PFSK-1 (cell line): ENCODE measurements around the gene ADD3.

ENCODE experiments used
- FOXP2 ChIP-seq: optimal IDR thresholded peaks from 2 replicates; pipeline ENCODE3; 2011; ENCODE audit warnings: borderline replicate concordance, control low read depth, inconsistent platforms; ENCODE audit not compliant: insufficient read depth; ENCODE audit errors: extremely low read length, extremely low read depth
- POLR2AphosphoS5 ChIP-seq: IDR thresholded peaks from 2 replicates; pipeline ENCODE4 v1.6.1; 2012; ENCODE audit warnings: low read depth, mild to moderate bottlenecking, control low read depth, low read length, moderate library complexity
- SIN3A ChIP-seq: IDR thresholded peaks from 2 replicates; pipeline ENCODE4 v1.6.1; 2012; ENCODE audit warnings: mild to moderate bottlenecking, low read length, moderate library complexity, borderline replicate concordance; ENCODE audit not compliant: insufficient read depth
- TAF1 ChIP-seq: IDR thresholded peaks from 2 replicates; pipeline ENCODE4 v1.6.1; 2012; ENCODE audit warnings: low read length, control low read depth, borderline replicate concordance; ENCODE audit not compliant: insufficient read depth
- TF ChIP-seq, protein P1 (sequence below), 2 experiments: IDR thresholded peaks; 2 replicates each; pipeline versions ENCODE4 v1.6.1 to v1.8.0; 2011 to 2012; ENCODE audit warnings: low read depth in 2 of 2, low read length in 2 of 2, control low read depth in 1 of 2, inconsistent platforms in 1 of 2, mild to moderate bottlenecking in 1 of 2, moderate library complexity in 1 of 2; ENCODE audit not compliant: insufficient read depth in 1 of 2

GRCh38 chr10:110156046-110156445 is 148.3 kb downstream of the ADD3 start:
- no peak for TF ChIP-seq TAF1
- TF ChIP-seq, protein P1, sequence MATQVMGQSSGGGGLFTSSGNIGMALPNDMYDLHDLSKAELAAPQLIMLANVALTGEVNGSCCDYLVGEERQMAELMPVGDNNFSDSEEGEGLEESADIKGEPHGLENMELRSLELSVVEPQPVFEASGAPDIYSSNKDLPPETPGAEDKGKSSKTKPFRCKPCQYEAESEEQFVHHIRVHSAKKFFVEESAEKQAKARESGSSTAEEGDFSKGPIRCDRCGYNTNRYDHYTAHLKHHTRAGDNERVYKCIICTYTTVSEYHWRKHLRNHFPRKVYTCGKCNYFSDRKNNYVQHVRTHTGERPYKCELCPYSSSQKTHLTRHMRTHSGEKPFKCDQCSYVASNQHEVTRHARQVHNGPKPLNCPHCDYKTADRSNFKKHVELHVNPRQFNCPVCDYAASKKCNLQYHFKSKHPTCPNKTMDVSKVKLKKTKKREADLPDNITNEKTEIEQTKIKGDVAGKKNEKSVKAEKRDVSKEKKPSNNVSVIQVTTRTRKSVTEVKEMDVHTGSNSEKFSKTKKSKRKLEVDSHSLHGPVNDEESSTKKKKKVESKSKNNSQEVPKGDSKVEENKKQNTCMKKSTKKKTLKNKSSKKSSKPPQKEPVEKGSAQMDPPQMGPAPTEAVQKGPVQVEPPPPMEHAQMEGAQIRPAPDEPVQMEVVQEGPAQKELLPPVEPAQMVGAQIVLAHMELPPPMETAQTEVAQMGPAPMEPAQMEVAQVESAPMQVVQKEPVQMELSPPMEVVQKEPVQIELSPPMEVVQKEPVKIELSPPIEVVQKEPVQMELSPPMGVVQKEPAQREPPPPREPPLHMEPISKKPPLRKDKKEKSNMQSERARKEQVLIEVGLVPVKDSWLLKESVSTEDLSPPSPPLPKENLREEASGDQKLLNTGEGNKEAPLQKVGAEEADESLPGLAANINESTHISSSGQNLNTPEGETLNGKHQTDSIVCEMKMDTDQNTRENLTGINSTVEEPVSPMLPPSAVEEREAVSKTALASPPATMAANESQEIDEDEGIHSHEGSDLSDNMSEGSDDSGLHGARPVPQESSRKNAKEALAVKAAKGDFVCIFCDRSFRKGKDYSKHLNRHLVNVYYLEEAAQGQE (IDR thresholded peaks at IDR 0.05; ENCODE audit: insufficient read depth in 1 of 2, low read depth in 2 of 2, low read length in 2 of 2): no peak
- no peak for TF ChIP-seq POLR2AphosphoS5
- no peak for TF ChIP-seq SIN3A
- no peak for TF ChIP-seq FOXP2
